Stimulated activated naive CD4-positive, alpha-beta T cell treated with Interleukin-2 at 50 U/mL for 16 hours (primary cell): ENCODE results near the gene WDR70.
"Not testable (repeated sequence)": the region's sequence is repeated elsewhere in the genome, so short reads cannot be mapped to it uniquely, and the experiment has no call there.

ENCODE experiments used
- DNase-seq: peaks from one replicate; lab custom pipeline; 2025; lab: John Stamatoyannopoulos, UW

The WDR70 gene

GRCh38 chr5:37454402-37455055 is 75.4 kb downstream of the WDR70 start:
- DNase-seq, result not testable (repeated sequence)

- not testable (repeated sequence) for DNase-seq
Observed at GRCh38 chr5:37463191-37464051, 84.3 kb downstream of the WDR70 start.

GRCh38 chr5:37464581-37464980 is 85.5 kb downstream of the WDR70 start:
- not testable (repeated sequence) for DNase-seq

- not testable (repeated sequence) for DNase-seq
Observed at GRCh38 chr5:37469383-37469782, 90.3 kb downstream of the WDR70 start.

GRCh38 chr5:37471666-37472197 is 92.6 kb downstream of the WDR70 start:
- DNase-seq, result no peak

- no peak for DNase-seq
Observed at GRCh38 chr5:37477426-37477825, 98.3 kb downstream of the WDR70 start.

GRCh38 chr5:37478121-37478894 is 99.2 kb downstream of the WDR70 start:
- no peak for DNase-seq

- DNase-seq, result not testable (repeated sequence)
Observed at GRCh38 chr5:37481395-37481794, 102.3 kb downstream of the WDR70 start.

- DNase-seq, result no peak
Observed at GRCh38 chr5:37490120-37490810, 111.1 kb downstream of the WDR70 start.

- DNase-seq, result no peak
Observed at GRCh38 chr5:37490931-37491330, 111.8 kb downstream of the WDR70 start.

GRCh38 chr5:37492778-37493555 is 113.8 kb downstream of the WDR70 start:
- DNase-seq, result no peak

GRCh38 chr5:37494756-37495155 is 115.6 kb downstream of the WDR70 start:
- no peak for DNase-seq

- DNase-seq, result no peak
Observed at GRCh38 chr5:37495210-37495609, 116.1 kb downstream of the WDR70 start.

GRCh38 chr5:37495668-37496347 is 116.7 kb downstream of the WDR70 start:
- no peak for DNase-seq

GRCh38 chr5:37496902-37497445 is 117.9 kb downstream of the WDR70 start:
- no peak for DNase-seq

- no peak for DNase-seq
Observed at GRCh38 chr5:37501152-37501551, 122.0 kb downstream of the WDR70 start.

- DNase-seq, result no peak
Observed at GRCh38 chr5:37506241-37506640, 127.1 kb downstream of the WDR70 start.

GRCh38 chr5:37506722-37507121 is 127.6 kb downstream of the WDR70 start:
- DNase-seq, result no peak

GRCh38 chr5:37511646-37512045 is 132.5 kb downstream of the WDR70 start:
- DNase-seq, result no peak

GRCh38 chr5:37514946-37515345 is 135.8 kb downstream of the WDR70 start:
- DNase-seq, result no peak
